HG02885 (cell line): Measurements from ENCODE around the gene PKMYT1.

ENCODE experiments used
- ATAC-seq: cut with Tn5 transposase; IDR thresholded peaks from one replicate; pipeline ENCODE4 v1.9.1; 2021; ENCODE audit warnings: mild to moderate bottlenecking; ENCODE audit not compliant: unreplicated experiment, poor library complexity

Gene PKMYT1

GRCh38 chr16:2976201-2976600, 4.0 kb downstream of the PKMYT1 start:
- ATAC-seq = no peak

GRCh38 chr16:2975161-2975795, 5.0 kb downstream of the PKMYT1 start:
- no peak for ATAC-seq

GRCh38 chr16:2974319-2975056, 5.8 kb downstream of the PKMYT1 start:
- ATAC-seq = no peak

- ATAC-seq = no peak
Measured at GRCh38 chr16:2973605-2974318, 6.5 kb downstream of the PKMYT1 start.

- ATAC-seq = no peak
Measured at GRCh38 chr16:2973093-2973492, 7.2 kb downstream of the PKMYT1 start.

- no peak for ATAC-seq
Measured at GRCh38 chr16:2971985-2972784, 8.1 kb downstream of the PKMYT1 start.

- no peak for ATAC-seq
Measured at GRCh38 chr16:2971134-2971984, 8.9 kb downstream of the PKMYT1 start.

GRCh38 chr16:2970563-2970962, 9.7 kb downstream of the PKMYT1 start:
- no peak for ATAC-seq

GRCh38 chr16:2969545-2970521, 10.4 kb downstream of the PKMYT1 start:
- ATAC-seq = peak; percentile 32

- peak; percentile 74 for ATAC-seq
Measured at GRCh38 chr16:2968738-2969544, 11.3 kb downstream of the PKMYT1 start, which contains the start of gene PAQR4. Gene PAQR4, plus strand, starts transcription at chr16:2969348. Its CDS starts 327 bp downstream, at chr16:2969675.

- ATAC-seq = no peak
Measured at GRCh38 chr16:2968368-2968737, 11.9 kb downstream of the PKMYT1 start.

- ATAC-seq = no peak
Measured at GRCh38 chr16:2967721-2968161, 12.5 kb downstream of the PKMYT1 start.

GRCh38 chr16:2967211-2967631, 13.0 kb downstream of the PKMYT1 start:
- no peak for ATAC-seq

GRCh38 chr16:2966808-2967191, 13.4 kb downstream of the PKMYT1 start:
- no peak for ATAC-seq

- ATAC-seq = no peak
Measured at GRCh38 chr16:2966043-2966807, 14.0 kb downstream of the PKMYT1 start.

GRCh38 chr16:2964475-2965336, 15.5 kb downstream of the PKMYT1 start:
- no peak for ATAC-seq
